Immature natural killer cell (primary cell): Measurements from ENCODE around the gene SPATA12. TPM values are rescaled to one million over a fixed set of nuclear protein-coding genes. Genes with fewer than 3 reads are reported as not detected.

Experiments used
- polyA plus RNA-seq, 3 donors: library from polyadenylated mRNA; unstranded; fragments of 300-500 nt; fragmentation: Illumina TruSeq; gene quantifications; one replicate each; pipeline ENCODE4 v1.2.3, GENCODE V29; 2021

SPATA12 gene
- polyA plus RNA-seq, 3 donors from 2014 or later: not detected

Other genes starting within 250 kb of the SPATA12 start
- gene IL17RD, start 104.7 kb downstream of the SPATA12 start, polyA plus RNA-seq: not detected
- not detected for gene HESX1, start 139.3 kb downstream of the SPATA12 start, polyA plus RNA-seq
- 10 to 100 TPM; 19.1 to 57.9 (median 43.2) TPM for gene APPL1, start 167.1 kb downstream of the SPATA12 start, polyA plus RNA-seq
- gene ASB14, start 232.0 kb downstream of the SPATA12 start, polyA plus RNA-seq: under 1 TPM in 1 of 3 donors, not detected in 2; 0.27 TPM